Neutrophil (primary cell): ENCODE data around the gene NCKAP5L.

ENCODE experiments used
- H3K27ac ChIP-seq: fragments of 200-600 bp; sonication (generic); 2 replicates; pipeline ENCODE4 v1.5.1; 2016; ENCODE audit warnings: mild to moderate bottlenecking, moderate library complexity
- H3K27me3 ChIP-seq: fragments of 200-600 bp; sonication (generic); 2 replicates; pipeline ENCODE4 v1.6.0; 2016; ENCODE audit warnings: mild to moderate bottlenecking
- H3K36me3 ChIP-seq: fragments of 200-600 bp; sonication (generic); 2 replicates; pipeline ENCODE4 v1.5.1; 2017
- H3K4me1 ChIP-seq, 2 experiments: fragments of 200-600 bp in 1 of 2; sonication (generic) in 1 of 2; 1 replicate in 1 of 2; 2 replicates in 1 of 2; pipeline versions ENCODE4 v1.5.1 to v1.6.1; 2013 to 2016; ENCODE audit warnings: low read depth in 1 of 2, low read length in 1 of 2, mild to moderate bottlenecking in 1 of 2, moderate library complexity in 1 of 2; ENCODE audit not compliant: control insufficient read depth in 1 of 2, insufficient read depth in 1 of 2
- H3K4me3 ChIP-seq, 2 experiments: fragments of 200-600 bp in 1 of 2; sonication (generic) in 1 of 2; 1 replicate in 1 of 2; 2 replicates in 1 of 2; pipeline ENCODE4 v1.5.1; 2013 to 2016; ENCODE audit warnings: low read depth in 1 of 2, low read length in 1 of 2, mild to moderate bottlenecking in 1 of 2, moderate library complexity in 1 of 2
- H3K9me3 ChIP-seq: fragments of 200-600 bp; sonication (generic); 2 replicates; pipeline ENCODE4 v1.5.1; 2016
- TF ChIP-seq, protein P1 (sequence below): fragments of 200-600 bp; sonication (generic); IDR thresholded peaks from 2 replicates; pipeline ENCODE4 v1.5.1; 2016; ENCODE audit warnings: antibody characterized with exemption

NCKAP5L gene

GRCh38 chr12:49870501-49871262 is 42.5 kb upstream of the NCKAP5L start:
- Histone ChIP-seq H3K27me3 (peaks cover 39% of the 10 kb centered on the region), H3K4me1 (peaks cover 0 to 4% of the 10 kb centered on the region in 2 experiments), H3K36me3 (no peaks in the 10 kb centered on the region), H3K4me3 (no peak overlapping the region), H3K27ac (no peak overlapping the region), H3K9me3 (no peaks in the 10 kb centered on the region)
- TF ChIP-seq, protein P1, sequence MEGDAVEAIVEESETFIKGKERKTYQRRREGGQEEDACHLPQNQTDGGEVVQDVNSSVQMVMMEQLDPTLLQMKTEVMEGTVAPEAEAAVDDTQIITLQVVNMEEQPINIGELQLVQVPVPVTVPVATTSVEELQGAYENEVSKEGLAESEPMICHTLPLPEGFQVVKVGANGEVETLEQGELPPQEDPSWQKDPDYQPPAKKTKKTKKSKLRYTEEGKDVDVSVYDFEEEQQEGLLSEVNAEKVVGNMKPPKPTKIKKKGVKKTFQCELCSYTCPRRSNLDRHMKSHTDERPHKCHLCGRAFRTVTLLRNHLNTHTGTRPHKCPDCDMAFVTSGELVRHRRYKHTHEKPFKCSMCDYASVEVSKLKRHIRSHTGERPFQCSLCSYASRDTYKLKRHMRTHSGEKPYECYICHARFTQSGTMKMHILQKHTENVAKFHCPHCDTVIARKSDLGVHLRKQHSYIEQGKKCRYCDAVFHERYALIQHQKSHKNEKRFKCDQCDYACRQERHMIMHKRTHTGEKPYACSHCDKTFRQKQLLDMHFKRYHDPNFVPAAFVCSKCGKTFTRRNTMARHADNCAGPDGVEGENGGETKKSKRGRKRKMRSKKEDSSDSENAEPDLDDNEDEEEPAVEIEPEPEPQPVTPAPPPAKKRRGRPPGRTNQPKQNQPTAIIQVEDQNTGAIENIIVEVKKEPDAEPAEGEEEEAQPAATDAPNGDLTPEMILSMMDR, result no peak

- TF ChIP-seq, protein P1, result no peak
- Histone ChIP-seq H3K9me3 (no peaks in the 10 kb centered on the region), H3K36me3 (no peaks in the 10 kb centered on the region), H3K4me3 (no peak overlapping the region), H3K4me1 (peaks cover 0 to 4% of the 10 kb centered on the region in 2 experiments), H3K27me3 (peaks cover 42% of the 10 kb centered on the region), H3K27ac (no peak overlapping the region)
Observed at GRCh38 chr12:49869816-49870500, 41.7 kb upstream of the NCKAP5L start.

DNA sequence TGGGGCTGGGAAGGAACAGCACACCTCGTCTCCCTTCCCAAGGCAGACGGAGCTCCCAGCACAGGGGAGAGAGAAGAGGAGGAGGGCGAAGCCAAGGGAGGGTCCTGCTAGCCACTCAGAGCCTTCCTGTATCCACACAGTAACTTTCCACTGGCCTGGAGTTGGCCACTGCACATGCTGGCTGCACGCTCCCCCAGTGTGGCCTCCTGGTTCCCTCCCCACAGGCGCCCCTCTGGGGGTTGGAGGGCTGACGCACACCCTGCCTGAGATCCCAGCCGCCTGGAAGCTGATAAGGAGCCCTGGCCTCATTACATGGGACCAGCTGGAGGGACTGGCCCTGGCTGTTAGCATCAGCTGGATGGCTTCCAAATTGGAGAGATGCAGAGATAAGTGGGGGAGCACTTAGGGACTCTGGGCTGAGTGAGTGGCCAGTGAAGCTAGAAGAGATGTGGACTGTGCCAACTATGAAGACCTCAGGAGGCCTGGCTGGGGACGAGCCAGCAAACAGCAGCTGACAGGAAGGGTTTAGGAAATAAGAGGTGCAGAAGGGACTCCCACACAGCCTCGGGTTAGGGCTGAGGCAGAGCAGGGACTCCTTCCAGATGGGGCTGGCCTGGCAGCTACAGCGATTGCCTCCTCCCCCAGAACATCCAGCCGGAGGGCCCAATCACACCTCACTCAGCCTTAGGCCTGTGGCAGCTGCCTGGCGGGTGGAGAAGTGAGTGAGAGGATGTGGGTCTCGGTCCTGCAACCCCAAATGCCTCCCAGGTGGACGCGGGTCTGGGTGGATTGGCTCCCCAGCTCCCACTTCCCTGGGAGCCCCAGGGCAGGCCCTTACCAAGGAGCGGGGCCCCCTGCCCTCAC is 41.0 kb upstream of the NCKAP5L start:
- TF ChIP-seq, protein P1, result no peak
- H3K4me3 ChIP-seq, result no peak overlapping the region
- peaks cover 43% of the 10 kb centered on the region for H3K27me3 ChIP-seq

GRCh38 chr12:49868449-49868848 is 40.2 kb upstream of the NCKAP5L start:
- H3K27me3 ChIP-seq, result peaks cover 45% of the 10 kb centered on the region
- no peak overlapping the region for H3K4me3 ChIP-seq
- TF ChIP-seq, protein P1, result no peak
- H3K36me3 ChIP-seq, result no peaks in the 10 kb centered on the region
- H3K4me1 ChIP-seq, result peaks cover 0 to 4% of the 10 kb centered on the region in 2 experiments
- no peaks in the 10 kb centered on the region for H3K9me3 ChIP-seq
- no peak overlapping the region for H3K27ac ChIP-seq

More for the DNA sequence above, 41.0 kb upstream of the NCKAP5L start:
- Histone ChIP-seq H3K4me1 (peaks cover 0 to 4% of the 10 kb centered on the region in 2 experiments), H3K27ac (no peak overlapping the region), H3K9me3 (no peaks in the 10 kb centered on the region), H3K36me3 (no peaks in the 10 kb centered on the region)

- Histone ChIP-seq H3K27me3 (peaks cover 45% of the 10 kb centered on the region), H3K4me3 (no peak overlapping the region), H3K36me3 (no peaks in the 10 kb centered on the region), H3K4me1 (peaks cover 0 to 4% of the 10 kb centered on the region in 2 experiments), H3K27ac (no peak overlapping the region), H3K9me3 (no peaks in the 10 kb centered on the region)
- TF ChIP-seq, protein P1, result no peak
Observed at GRCh38 chr12:49867570-49868341, 39.5 kb upstream of the NCKAP5L start.
